ENCODE measurements around the gene PRSS38.

Gene PRSS38

DNA sequence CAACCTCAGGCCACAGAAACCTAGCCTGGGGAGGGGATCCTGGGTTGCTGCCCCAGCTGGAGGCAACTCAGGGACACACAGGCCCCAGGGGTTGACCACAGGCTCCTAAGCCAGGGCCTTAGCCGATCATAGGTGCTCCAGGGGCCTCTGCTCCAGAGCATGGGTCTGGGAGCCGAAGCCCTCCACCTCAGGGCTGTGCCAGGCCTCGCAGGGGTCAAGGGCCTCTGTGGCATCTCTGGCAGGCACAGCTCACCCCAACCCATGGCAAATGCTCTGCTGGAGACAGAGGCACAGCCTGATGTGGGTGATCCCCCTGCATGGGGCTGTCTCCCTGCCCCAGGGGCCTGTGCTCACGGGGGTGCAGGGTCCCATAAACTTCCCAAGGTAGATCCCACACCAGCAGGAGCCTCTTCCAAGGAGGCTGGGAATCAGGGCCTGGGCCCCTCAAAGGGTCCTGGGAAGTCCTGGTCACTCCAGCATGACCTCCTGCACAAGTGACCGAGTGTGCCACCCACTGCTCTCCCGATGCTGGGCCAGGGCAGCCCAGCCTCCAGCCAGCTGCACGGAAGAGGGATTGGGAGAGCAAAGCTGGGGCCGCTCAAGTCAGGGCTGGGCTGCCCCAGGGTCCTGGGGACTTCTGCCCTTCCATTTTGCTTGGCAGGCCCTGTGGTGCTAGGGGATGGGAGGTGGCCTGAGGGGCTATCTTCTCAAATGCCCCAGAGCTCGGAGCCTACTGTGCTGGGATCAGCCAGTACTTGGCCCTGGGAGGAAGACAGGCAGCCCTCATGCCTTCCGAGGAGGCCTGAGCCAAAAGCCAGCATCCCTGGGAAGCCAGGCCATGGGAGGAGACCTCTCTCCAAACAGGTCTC is 22.2 kb upstream of the PRSS38 start:
- DNase-seq (ENCODE audit: low spot score): no peak

DNA sequence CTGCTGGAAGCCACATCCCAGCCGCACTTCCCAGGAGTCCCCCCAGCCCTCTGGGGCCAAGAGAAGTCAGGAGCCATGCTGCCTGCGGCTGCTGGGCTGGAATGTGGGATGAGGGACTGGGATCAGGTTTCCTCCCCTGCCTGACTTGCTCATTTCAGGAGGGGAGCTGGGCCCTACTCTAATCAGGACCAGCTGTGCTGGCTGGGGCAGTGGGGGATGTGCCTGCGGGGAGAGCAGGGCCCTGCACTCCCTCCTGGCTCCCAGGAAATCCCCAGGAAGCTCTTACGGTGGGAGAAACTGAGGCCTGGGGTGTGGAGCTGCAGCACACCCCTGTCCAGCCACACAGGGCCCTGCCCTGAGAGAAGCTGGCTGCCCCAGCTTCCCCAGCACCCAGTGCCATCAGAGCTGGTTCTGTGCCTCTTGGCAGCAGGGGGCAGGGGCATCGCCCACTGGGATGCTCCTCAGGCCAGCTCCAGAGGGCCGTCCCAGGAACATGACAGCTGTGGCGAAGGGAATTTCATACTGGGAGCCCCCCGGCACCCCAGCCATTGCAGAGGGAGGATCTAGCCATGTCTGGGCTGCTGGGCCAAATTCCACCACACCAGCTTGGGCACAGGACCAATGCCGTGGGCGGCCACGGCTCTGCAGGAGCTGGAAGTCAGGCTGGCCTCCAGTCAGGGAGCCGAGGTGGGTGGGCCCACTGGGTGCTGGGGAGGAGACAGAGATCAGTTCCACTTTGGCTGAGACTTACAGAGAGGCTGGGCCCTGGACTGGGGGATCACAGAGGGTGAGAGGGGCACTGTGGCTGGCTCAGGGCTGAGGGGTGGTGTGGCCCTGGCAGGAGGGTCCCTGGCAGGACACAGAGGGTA is 21.3 kb upstream of the PRSS38 start:
- DNase-seq (ENCODE audit: low spot score): no peak

DNA sequence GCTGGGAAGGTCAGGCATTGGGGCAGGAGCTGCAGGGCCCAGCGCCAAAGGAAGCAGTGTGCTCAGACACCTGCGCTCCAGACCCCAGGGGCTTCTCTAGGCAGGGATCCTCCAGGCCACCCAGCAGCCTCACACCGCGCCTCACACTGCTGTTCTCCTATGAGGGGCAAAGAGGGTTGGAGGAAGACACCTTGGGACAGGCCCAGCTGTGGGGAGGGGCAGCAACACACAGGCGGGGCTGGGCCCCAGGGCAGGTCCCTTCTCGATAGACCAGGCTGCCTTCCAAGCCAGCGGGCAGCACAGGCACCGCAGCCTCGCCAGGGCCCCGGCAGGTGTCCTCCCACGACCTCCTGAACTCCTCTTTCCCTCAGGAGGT is 20.7 kb upstream of the PRSS38 start:
- DNase-seq (ENCODE audit: low spot score): no peak

DNA sequence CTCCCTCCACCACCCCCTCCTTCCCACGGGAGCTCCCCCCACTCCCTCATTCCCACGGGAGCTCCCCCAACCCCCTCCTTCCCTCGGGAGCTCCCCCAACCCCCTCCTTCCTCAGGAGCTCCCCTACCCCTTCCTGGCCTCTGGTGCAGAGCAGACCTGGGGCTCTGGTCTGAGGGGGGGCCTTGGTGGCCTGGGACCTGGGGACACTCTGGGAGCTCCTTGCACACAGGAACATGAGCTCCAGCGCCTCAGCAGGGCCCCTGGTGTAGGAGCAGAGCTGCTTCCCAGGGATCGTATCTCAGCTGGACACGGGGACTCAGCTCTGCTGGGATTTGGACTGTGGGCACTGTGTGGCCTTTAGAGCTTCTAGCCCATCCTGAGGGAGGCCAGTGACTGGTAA is 19.7 kb upstream of the PRSS38 start:
- no peak for DNase-seq (ENCODE audit: low spot score)

DNA sequence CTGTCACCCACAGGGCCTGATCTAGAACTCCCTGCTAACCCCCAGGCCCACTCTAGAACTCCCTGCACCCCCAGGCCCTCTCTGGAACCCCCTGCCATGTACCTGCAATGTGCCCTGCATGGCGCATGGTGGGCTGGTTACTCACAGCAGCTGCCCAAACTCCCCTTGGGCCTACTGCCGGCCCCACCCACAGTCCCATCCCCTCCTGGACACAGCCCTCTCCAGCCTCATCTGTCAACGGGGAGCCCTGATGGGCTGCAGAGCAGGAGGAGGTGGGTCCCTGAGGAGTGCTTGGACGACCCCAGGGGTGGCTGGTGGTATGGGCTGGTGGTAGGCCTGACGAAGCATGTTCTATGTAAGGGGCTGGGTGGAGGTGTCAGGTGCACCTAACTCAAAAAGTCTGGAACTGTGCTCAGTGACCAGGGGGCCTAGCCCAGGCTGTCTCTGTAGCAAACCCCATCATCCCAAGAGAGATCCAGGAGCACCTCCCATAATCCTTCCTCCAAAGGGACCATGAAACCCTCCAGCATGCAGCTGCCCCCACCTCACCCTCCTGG is 19.0 kb upstream of the PRSS38 start:
- DNase-seq (ENCODE audit: low spot score): no peak

DNA sequence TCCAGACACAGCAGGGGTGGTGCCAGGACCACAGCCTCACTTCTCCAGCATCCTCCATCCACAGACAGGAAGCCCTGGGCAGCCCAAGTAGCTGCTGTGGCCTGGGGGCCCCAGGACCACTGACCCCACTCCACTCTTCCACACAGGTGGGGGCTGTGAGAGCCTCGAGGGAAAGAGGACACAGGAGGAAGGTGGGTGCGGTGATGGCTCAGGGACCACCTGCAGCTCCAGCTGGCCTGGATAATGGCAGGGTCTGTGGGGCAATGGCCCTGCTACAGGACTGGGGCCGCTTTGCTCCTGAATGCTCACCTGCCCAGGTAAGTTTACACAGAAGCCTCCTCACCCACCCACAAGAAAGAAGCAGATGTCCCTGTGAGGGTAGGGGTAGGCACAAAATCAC is 18.3 kb upstream of the PRSS38 start:
- DNase-seq (ENCODE audit: low spot score): no peak

DNA sequence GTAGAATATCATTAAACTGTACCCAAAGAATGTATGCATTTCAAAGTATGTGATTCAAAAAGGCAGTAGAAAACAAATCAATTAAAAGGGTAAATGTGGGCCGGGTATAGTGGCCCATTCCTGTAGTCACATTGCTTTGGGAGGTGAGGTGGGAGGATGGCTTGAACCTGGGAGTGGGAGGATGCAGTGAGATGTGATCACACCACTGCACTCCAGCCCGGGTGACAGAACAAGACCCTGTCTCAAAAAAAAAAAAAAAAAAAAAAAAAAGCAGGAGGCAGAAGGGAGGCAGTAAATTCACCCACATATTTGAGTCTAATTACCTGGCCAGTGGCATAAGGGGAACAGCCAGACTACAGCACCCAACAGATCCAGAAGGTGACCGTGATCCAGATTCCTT is 17.9 kb upstream of the PRSS38 start:
- DNase-seq (ENCODE audit: low spot score): no peak

DNA sequence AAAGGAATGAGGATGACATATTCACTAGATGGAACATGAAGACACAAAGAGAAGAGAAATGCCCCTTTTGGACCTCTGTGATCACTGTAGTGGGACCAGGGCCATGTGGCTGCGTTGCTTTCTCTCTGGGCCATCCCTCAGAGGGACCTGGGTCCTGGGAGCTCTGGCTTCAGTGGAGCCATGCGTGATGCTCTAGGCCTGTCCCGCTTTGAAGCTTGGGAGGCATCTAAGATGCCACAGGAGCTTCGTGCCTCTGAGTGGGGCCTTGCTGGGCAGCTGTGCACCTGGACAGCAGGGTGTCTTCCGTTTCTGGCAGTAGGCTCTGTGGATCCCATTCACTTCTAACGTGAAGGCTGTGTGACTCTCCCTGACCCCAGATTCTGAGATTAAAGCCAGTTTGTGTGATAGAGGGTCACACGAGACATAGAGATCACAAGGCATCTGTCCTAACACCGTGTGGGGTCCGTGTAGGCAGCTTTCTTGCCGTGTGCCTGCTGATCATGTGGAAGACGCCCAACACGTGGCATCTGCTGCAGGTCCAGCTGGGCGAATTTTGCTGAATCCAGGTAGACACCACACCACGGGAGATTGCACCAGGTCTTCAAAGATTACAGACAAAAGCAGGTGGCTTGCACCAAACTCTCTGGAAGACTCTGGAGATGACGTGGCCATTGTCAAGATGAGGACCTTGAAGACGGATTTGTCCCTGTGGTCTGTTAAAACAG is 17.2 kb upstream of the PRSS38 start:
- no peak for DNase-seq (ENCODE audit: low spot score)

DNA sequence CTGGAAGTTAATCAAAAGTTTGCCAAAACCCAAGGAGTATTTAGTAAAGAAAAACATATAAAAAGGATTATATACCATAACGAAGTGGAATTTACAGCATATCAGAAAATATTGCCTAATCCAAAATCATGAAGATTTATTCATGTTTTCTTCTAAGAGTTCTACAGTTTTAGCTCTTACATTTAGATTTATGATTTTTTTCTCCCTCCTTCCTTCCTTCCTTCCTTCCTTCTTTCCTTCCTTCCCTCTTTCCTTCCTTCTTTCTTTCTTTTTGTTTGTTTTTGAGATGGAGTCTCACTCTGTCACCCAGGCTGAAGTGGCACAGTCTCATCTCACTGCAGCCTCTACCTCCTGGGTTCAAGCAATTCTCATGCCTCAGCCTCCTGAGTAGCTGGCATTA is 15.7 kb upstream of the PRSS38 start:
- DNase-seq (ENCODE audit: low spot score): no peak

DNA sequence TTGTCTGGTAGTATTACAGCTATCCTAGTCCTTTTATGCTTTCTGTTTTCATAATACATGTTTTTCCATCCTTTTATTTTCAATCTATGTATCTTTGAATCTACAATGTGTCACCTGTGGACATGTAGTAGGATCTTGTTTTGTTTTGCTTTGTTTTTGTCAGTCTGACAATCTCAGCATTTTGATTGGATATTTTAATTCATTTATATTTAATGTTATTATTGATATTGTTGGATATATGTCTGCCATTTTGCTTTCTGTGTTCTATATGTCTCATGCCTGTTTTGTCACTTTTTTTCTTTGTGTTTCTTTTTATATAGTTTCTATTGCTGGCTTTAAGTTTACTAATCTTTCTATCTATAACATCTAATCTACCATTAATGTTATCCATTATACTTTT is 11.5 kb upstream of the PRSS38 start:
- DNase-seq (ENCODE audit: low spot score): no peak

DNA sequence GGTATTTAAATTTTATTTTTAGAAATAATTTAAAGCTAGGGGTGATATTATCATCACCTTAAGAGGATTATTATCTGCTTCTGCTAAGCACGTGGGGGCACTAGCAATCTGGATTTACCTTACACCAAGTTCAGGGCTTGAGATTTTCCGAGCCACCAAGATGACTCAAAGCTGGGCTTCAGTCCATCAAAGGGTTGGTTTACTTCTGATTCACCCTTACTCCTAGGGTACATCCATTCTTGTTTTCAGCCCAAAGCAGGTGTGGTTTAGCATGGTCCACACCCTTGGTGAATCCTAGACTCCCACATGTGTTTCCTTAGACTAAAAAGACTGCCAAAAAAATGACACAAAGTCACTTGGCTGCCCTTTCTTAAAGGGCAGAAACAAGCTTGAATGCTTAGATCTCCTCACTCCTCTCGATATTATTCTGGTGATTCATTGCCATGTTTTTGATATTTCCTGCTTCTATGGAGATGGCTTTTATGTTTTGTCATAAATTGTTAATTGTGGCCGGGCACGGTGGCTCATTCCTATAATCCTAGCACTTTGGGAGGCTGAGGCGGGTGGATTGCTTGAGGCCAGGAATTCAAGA is 9.8 kb upstream of the PRSS38 start:
- DNase-seq (ENCODE audit: low spot score): no peak

DNA sequence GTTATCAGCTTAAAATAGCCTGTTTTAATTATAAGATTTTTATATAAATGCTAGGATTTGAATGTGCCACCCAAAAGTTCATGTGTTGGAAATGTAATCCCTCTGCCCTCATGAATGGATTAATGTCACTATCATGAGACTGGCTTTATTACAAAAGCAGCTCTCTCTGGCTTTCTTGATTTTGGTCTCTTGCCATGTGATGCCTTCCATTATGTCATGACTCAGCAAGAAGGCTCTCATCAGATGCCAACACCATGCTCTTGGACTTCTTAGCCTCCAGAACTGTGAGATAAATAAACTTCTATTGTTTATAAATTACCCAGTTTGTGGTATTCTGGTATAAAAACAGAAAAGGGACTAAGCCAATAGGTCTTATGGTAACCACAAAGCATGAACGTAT is 6.9 kb upstream of the PRSS38 start:
- no peak for DNase-seq (ENCODE audit: low spot score)

DNA sequence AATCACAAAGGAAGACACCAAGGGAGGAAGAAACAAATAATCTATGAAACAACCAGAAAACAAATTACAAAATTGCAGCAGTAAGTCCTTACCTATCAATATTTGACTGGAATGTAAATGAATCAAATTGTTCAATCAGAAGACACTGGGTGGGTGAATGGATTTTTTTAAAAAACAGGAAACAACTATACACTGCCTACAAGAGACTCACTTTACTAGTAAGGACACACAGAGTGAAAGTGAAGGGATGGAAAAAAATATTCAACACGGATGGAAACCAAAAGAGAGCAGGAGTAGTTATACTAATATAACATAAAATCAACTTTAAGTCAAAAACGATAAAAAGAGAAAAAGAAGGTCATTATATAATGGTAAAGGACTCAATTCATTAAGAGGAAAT is 6.4 kb upstream of the PRSS38 start:
- DNase-seq (ENCODE audit: low spot score): no peak

DNA sequence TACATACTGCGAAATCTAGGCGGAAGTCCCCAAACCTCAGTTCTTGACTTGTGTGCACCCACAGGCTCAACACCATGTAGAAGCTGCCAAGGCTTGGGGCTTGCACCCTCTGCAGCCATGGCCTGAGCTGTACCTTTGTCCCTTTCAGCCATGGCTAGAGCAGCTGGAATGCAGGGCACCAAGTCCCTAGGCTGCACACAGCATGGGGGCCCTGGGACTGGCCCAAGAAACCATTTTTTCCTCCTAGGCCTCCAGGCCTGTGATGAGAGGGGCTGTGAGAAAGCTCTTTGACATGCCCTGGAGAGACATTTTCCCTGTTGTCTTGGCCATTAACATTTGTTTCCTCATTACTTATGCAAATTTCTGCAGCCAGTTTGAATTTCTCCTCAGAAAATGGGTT is 1.5 kb upstream of the PRSS38 start:
- DNase-seq (ENCODE audit: low spot score): no peak

DNA sequence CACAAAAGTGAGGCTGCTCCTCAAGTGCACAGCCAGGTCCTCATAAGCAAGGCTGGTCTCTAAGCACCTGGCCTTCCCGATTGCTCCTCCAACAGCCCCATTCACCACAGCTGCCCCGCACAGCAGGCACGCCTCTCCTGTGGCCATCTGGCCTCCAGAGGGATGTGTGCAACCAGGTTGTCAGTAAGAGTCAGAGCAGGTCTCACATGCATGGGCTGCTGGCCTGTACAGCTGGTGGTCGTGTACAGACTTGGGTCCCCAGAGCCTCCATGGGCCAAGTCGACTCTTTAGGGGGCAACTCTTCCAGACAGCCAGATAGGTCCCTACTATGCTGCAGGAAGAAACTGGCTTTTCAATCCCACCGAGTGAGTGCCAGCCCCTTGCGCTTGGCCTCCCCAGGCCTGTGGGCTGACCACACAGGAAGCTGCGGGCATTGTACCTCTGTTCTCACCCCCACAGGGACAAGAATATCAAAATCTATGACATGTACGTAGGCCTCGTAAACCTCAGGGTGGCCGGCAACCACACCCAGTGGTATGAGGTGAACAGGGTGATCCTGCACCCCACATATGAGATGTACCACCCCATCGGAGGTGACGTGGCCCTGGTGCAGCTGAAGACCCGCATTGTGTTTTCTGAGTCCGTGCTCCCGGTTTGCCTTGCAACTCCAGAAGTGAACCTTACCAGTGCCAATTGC is 1.4 kb downstream of the PRSS38 start:
- no peak for DNase-seq (ENCODE audit: low spot score)

DNA sequence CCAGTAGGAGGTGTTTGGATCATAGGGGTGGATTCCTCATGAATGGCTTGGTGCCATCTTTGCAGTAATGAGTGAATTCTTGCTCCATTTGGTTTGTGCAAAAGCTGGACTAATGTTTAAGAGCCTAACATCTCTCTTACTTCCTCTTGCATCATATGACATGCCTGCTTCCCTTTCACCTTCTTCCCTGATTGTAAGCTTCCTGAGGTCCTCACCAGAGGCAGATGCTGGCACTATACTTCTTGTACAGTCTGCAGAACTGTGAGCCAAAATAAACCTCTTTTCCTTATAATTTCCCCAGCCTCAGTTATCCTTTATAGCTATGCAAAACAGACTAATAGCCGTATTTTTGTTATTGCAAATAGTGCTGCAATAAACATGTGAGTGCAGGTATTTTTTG is 8.1 kb downstream of the PRSS38 start:
- no peak for DNase-seq (ENCODE audit: low spot score)

DNA sequence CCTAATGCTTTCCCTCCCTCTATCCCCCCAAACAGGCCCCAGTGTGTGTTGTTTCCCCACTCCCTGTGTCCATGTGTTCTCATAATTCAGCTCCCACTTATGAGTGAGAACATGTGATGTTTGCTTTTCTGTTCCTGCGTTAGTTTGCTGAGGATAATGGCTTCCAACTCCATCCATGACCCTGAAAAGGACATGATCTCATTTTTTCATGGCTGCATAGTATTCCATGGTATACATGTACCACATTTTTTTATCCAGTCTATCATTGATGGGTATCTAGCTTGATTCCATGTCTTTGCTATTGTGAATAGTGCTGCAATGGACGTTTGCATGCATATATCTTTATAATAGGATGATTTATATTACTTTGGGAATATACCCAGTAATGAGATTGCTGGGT is 8.7 kb downstream of the PRSS38 start:
- DNase-seq (ENCODE audit: low spot score): no peak

DNA sequence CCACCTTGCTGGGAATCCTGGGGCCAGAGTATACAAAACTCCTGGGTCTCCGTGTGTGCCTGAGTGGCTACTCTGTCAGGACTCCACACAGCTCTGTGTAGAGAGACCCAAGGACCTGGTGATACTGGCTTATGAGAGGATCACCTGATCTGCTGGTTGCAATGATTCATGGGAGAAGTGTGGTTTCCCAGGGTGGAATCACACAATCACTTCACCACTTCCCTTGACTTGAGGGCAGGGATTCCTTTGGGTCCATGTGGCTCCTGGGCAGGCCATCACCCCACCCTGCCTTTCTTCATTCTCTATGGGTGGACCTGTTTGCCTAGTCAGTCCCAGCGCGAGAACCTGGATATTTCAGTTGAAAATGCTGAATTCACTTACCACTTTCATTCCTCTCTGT is 13.3 kb downstream of the PRSS38 start:
- no peak for DNase-seq (ENCODE audit: low spot score)

DNA sequence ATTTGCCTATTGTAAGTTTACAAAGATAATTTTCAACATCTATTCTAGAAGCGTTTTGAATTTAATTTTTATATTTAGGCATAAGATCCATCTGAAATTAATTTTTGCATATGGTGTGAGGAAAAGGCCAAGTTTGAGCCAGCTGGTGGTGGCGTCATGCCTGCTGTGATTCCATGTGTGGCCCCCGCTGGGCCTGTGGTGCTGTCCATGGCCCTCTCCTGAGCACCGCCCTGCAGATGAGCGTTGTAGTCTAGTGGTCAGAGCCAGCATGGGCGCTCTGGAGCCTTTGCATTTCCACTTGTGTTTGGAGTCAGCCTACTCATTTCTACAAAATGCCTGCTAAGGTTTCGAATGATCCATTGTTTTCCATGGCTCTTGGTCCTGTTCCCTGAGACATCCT is 22.7 kb downstream of the PRSS38 start:
- DNase-seq (ENCODE audit: low spot score): no peak

DNA sequence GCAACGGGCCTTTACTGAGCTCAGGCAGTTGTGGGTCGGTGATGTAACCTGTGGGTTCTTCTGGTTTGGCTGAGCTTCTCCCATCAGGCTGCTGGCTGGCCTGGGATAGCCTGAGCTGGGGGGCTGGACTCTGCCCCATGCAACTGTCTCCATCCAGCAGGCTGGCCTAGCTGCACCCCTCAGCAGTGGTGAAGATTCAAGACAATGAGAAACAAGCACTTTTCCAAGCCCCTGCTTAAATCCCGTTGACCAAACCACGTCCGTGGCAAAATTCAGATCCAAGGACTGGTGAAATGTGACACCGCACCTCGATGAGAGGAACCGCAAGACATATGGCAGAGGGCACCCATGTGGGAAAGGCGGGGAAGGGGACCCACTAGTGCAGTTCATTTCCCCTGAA is 25.6 kb downstream of the PRSS38 start:
- no peak for DNase-seq (ENCODE audit: low spot score)

All from activated CD4-positive, alpha-beta T cell treated with anti-CD3 and anti-CD28 coated beads, Interleukin-2, Interleukin-4, amounts not matched to agents 100 ng/mL and 50 ng/mL, durations not matched to agents 16 hours and 8 hours (primary cell).